ENCODE results near the gene CFAP20.

GRCh38 chr16:58154345-58154744, 25.2 kb upstream of the CFAP20 start:
- TF ChIP-seq CTCF (IDR thresholded peaks at IDR 0.05) (no peak), POLR2A (IDR thresholded peaks at IDR 0.05; ENCODE audit: low read depth) (no peak)

Data from esophagus muscularis mucosa (tissue), 3 donors.